HL-60/S4 (cell line): Measurements from ENCODE around the gene LEMD2.
"Not testable (repeated sequence)": the region's sequence is repeated elsewhere in the genome, so short reads cannot be mapped to it uniquely, and the experiment has no call there.

Experiments
- in situ Hi-C: fragments of 300-500 bp; cut with MboI; formaldehyde crosslinking; loops from 2 replicates; pipeline ENCODE4 v1.14.3; 2022; ENCODE audit warnings: low sequenced_read_pairs

Gene LEMD2

DNA sequence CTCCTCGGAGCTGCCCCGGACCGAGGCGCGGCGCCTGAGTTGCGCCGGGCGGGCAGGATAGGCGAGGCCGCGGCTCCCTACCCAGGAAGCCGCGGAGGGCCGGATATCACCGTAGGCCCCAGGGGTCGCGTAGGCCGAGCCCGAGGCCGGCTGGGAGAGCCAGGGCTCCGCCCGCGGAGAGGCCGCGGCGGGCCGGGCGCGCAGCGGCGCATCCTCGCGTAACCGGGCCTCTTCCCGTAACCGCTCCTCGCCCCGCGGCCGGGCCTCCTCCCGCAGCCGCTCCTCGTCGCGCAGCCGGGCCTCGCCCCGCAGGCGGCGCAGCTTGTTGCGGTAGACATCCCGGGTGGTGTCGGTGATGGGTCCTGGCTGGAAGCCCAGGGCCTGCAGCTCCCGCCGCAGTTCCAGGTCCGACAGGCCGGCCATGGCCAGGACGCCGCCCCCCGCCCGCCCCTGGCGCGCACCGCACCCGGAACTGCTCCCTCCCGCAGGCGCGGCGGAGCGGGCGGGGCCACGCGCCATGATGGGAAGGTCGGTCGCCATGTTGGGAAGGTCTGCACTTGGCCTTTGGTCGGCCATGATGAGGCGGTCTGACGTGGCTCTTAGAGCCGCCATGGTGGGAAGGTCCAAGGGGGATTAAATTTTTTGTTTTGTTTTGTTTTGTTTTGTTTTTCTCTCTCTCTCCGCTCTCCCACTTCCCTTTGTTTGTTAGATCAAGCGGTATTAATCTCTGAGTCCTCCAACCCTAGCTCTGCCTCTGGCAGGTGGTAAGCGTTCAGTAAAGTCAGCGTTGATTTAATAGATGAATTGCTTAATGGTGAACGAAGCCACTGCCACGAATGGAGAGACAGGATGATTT is at the start of gene LEMD2:
TSS of gene LEMD2 (minus strand) at position 437 of the 856 bp plus-strand sequence. CDS start at position 423, 14 bp downstream.
- in situ Hi-C loops = no loop called here

DNA sequence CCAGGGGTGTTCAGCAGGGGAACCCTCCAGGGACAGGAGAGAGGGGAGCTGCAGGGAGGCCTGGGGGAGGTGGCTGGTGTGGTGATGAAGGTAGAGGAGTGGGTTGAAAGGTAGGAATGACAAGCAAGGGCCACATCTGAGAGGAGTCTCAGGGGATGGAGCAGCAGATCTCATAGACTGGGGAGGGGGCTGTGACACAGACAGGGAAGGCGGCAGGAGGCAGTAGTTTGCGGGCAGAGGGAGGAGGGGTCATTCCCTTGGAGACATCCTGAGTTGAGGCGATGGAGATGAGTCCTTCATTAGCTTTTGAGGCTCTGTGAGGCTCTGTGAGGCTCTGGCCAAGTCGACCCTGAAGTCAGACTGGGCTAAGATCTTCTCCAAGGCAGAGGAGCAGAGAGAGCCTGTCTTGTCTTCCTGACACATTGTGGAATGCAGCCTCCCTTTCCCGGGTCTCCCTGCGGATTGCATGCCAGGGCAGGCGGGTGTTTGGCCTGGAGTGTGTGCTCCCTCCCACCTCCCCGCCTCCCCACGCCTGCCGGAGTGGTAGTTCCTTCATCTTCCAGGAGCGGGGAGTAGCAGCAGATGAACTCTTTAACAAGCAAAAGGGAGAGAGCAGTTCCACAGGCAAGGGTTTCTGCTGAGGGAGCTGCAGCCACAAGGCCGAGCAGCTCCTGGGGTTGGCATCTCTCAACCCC is 49.2 kb upstream of the LEMD2 start:
- in situ Hi-C loops = no loop called here

DNA sequence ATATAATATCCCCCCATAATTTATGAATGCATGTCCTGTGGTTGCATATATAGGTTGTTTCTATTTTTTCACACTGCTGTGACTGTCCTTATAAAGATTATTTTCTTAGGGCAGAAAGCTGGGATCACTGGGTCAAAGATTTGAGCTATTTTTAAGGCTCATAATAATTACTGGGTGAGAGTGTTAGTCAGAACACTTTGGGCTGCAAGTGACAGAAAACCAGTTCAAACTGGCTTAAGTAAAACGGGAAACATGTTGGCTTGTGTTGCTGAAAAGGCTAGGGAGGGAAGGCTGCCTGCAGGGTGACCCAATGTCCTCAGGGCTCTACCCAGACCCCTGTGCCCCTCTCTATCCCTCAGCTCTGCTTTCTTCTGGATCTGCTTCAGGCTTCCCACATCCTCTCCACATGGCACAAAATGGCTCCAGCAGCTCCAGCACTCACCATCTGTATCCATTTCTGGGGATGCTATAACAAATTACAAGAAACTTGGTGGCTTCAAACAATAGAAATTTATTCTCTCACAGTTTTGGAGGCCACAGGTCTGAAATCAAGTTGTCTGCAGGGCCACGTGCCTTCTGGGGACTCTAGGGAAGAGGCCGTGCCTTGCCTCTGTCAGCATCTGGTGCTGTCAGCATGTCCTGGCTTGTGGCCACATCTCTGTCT is 48.0 kb upstream of the LEMD2 start:
- in situ Hi-C loops = no loop called here

DNA sequence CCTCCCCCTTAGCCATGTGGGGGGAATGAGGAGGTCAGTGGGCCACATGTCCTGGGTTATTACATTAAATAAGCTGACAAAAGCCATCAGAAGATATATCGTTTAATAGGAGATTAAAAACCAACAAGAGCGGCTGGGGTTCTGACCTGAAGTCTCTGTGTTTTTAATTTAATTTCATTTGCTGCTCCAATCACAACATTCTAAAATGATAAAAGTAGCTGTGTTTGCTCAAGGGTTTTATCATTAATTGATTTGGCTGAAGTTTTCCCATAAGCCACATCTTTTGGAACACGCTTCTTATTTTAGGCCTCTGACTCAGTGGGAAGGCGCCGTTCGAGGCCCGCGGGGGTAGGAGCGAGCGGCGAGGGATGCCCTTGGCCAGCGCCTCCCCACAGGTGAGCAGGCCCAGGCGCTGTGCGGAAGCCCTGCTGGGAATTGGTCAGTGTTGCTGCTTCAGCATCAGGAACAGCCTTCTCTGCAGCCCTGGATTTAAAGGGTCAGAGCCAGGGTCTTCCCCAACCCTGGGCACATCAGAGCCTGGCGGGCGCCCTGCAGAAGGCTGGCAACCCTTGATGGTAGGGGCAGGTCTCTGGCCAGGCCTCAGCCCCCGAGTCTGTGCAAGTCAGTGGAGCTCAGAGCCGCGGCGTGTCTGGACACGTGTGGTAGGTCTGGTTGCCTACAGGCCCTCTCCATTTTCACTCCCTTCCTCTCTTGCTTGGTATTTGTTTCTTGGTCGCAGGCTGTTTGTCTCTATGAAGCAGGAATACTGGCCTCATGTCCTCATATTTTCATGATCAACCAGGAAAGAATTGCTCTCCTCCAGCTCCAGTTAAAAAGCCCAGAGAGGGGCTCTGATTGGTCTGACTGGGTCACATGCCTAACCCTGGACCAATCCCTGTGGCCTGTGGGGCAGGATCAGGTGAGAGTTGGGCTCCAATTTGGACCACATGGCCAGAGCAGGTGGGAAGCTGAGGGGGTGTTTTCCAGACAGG is 45.8 kb upstream of the LEMD2 start:
- in situ Hi-C loops = no loop called here

DNA sequence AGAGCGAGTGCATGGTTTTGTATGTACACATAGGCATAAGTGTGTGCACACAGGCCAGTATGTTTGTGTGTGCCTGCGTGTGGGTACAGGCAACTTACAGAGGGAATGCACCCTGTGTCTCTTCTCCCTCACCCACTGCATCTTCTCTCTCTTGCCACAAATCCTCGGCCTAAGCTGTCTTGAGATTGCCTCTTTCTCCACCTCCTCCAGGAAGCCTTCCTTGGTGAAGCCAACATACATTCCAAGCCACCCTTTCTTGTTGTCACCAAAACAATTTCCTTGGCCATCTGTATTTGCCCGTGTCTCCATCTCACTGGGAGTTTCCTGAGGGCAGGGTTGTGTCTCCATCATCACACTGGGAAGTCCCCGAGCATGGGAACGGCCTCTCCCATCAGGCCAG is 44.7 kb upstream of the LEMD2 start:
- in situ Hi-C loops = no loop called here

DNA sequence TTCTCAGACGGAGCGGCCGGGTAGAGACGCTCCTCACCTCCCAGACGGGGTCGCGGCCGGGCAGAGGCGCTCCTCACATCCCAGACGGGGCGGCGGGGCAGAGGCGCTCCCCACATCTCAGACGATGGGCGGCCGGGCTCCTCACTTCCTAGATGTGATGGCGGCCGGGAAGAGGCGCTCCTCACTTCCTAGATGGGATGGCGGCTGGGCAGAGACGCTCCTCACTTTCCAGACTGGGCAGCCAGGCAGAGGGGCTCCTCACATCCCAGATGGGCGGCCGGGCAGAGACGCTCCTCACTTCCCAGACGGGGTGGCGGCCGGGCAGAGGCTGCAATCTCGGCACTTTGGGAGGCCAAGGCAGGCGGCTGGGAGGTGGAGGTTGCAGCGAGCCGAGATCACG is 43.9 kb upstream of the LEMD2 start:
- in situ Hi-C loops = not testable (repeated sequence)

DNA sequence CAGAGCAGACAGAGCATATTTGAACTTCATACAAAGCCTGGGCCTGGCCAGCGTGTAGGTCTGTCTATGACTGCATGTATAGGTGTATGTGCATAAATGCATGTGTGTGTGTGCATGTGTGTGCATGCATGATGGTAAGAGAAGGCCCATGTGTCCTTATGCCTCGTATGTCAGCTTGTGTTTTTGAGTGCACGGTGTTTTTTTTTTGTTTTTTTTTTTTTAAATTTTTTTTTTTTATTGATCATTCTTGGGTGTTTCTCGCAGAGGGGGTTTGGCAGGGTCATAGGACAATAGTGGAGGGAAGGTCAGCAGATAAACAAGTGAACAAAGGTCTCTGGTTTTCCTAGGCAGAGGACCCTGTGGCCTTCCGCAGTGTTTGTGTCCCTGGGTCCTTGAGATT is 42.8 kb upstream of the LEMD2 start:
- in situ Hi-C loops = not testable (repeated sequence)

DNA sequence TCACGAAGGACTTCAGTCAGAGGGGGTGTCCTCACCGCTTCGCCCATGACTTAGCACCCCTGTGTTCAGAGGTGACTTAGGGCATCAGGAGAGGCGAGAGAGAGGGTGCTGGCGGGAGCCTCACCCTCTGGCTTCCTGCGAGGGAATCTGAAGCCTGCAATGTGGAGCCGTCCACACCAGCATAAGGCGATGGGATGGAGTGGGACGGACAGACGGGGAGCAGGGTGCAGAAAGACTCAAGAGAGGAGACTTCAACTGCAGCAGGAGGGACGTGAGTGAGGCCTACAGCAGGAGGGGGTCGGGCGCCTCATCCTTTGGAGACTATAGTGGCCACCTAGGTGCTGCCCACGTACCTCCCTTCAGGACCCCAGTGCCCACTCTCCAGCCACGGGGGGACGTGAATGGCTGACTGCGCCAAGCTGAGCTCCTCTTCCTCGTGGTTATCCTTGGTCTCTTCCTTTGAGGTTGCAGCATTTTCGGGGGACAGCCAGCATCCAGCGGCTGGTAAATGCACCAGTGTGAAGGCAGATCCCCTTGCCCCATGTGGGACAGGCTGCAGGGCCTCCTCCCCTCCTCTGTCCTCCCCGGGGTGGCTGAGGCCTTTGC is 41.8 kb upstream of the LEMD2 start:
- in situ Hi-C loops = no loop called here

DNA sequence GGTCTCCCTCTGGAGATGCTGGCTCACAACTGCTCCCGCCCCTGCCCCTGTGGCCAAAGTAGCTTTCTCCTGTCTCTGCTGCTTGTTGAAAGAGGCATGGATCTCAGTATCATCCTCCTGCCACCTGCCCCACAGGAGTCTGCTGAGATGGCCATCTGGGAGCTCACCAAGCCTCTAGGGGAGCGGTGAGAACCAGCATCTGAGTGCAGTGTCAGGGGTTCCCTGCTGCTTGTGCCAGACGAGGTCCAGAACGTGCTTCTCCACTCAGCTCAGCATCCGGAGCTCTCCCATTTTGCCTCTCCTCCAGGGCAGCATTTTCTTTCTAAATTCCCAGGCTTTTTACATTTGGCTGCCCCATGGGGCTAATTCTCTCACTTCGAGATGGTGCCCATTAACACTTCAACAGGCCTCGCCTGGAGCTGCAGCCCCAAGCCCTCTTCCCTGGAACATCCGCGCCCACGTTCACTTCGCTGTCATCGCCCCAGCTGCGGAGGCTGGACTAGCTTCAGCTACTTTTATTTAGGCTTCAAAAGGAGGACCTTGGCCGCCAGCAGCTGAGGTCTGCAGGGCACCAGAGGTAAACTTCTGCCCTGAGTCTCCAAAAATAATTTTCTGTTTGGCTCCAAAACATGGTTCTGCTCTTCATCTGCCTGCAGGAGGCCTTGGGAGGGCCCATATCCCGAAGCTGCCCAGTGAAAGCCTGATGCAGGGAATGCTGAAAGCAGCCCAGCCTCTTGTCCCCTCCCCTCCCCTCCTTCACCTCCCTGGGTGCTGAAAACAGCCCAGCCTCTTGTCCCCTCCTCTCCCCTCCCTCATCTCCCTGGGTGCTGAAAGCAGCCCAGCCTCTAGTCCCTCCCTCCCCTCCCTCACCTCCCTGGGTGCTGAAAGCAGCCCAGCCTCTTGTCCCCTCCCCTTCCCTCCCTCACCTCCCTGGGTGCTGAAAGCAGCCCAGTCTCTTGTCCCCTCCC is 40.1 kb upstream of the LEMD2 start:
- in situ Hi-C loops = no loop called here

DNA sequence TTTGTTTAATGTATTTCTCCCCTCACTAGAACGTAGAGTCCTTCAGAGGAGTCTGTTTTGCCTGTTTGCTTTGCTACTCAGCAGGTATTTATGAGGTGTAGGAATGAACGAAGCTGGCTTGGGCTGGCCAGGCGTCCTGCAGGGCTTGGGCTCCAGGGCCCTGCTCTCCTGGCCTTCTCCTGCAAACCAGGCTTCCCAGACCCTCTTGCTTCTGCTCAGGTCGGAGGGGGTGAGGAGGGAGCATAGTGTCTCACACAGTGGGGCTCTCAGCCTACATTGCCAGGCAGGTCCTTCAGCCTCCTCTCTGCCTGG is 39.5 kb upstream of the LEMD2 start:
- in situ Hi-C loops = no loop called here

DNA sequence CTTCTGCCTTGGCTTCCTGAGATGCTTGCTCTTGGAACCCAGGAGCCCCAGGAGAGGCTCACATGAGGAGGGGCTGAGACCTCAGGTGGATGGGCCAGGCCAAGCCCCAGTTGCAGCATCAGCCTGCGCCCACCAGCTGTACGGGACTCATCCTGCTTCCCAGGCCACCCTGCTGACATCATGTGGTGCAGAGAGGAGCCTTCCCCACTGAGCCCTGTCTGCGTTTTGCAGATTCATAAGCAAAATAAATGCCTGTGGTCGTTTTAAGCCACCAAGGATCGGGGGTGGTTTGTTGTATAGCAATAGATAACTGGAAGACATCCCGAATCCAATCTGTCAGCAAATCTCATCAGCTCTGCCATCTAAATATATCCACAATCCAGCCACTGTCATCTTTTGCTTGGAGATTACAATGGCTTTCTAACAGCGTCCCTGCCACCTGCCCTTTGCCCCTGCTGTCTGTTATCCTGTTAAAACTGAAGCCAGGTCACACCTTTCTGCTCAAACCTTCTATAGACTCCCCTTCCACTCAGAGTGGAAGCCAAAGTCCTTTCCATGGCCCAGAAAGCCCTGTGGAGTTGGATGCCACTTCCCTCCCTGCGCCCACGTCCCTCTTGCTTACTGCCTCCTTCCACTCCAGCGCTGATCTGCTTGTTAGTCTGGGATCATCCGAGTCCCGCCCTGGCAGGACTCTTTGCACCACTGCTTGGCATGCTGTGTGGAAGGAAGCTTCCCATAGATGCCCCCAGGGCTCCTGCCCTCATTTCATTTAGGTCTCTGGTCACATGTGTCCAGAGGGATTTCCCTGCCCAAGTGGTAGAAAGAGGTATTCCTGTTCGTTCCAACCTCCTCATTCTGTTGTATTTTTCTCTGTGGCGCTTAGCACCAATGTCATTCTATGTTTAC is 38.9 kb upstream of the LEMD2 start:
- in situ Hi-C loops = no loop called here

DNA sequence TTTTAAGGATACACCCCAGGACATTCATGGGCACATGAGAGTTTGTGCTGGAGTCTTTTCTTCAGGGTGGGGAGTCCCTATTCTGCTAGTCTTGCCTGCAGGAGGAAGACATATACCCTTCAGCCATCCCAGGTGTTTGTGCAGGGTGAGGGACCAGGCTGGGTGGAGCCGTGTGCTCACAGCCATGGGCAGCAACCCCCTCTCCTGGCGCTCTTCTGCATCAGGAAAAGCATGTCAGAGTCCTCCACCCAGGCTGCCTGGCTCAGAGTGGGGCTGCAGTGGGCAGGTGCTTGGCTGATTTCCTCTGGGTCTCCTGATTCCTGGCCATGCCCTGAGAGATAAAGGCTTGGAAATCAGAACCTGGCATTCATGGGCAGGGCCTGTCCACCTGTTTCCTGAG is 37.6 kb upstream of the LEMD2 start:
- in situ Hi-C loops = no loop called here

DNA sequence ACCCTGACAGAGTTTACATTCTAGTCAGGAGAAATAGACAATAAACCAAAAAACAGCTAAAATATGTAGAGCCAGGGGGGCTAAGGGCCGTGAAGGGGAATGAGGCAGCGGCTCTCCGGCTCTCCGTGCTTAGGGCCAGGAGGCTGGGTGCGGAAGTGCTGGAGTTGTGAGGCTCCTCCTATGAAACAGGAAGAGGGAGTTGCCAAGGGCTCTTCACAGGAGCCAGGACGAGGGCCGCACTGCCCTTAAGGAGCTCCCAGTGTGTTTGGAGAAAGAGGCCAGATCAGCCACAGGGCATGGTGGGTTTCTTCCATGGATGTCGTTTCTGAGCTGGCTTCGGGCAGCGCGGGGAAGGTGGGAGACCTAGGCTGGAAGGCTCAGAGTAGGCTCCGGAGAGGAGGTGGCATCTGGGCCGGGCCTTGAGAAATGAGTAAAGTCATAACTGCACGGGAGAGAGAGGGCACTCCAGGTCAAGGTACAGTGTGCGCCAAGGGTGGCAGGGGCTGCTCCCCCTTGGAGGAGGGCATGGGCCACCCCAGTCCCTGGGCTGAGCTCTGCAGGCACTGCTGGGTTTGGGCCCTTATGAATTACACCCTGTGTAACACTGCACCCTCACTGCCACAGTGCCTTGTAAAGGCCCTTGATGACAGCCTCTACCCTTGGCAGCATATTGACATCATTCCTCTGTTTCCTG is 35.7 kb upstream of the LEMD2 start:
- in situ Hi-C loops = no loop called here

DNA sequence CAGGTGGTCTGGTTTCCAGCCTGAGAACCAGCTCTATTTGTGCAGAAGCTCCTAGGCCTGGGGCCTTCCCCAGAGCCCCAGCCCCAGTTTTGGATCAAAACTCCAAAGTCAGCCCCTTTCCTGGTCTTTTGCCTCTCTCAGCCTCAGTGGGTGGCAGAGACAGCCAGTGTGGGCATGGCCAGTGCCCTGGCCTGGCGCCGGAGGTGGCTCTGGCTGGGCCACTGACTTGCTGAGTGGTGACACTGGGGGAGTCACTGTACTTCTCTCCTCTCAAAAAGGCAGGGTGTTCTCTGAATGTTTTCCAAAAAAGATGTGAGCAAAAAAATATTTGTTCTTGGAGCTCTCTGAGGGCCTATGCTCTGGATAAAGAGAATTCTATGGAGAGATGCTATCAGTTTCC is 34.9 kb upstream of the LEMD2 start:
- in situ Hi-C loops = no loop called here

DNA sequence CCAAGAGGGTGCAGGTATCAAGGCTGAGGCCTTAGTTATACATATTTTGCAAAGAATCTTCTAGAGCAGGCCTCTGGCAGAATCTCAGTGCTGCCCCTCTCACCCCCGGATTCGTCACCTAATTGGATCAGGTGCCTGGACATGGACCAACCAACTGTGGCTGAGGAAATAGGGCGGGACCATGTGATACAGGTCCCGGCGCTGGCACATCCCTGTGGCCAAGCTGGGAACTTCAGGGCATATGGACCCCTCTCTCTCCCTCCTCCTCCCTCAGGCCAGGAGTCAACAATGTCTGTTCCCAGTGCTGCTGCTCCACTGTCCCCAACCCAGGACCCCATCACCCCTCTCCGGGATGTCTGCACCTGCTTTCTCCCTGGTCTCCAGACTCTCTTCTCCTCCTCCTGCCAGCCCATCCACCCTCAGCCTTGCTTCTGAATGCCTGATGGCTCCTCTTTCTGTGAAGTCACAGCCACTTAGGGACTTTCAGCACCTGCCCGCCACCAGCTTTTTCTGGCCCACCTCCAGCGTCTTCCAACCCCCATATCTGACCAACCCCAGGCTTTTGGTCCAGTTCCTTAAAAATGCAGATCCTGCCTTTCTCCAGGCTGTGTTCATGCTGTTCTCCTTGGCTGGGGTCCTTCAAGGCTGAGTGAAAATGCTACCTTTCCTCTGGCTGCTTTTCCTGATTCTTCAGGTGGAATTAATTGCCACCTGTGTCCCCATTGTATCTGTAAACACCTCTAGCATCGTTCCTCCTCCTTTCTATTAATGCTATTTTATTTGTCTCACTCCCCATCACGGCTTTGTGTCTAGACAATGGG is 33.9 kb upstream of the LEMD2 start:
- in situ Hi-C loops = no loop called here

DNA sequence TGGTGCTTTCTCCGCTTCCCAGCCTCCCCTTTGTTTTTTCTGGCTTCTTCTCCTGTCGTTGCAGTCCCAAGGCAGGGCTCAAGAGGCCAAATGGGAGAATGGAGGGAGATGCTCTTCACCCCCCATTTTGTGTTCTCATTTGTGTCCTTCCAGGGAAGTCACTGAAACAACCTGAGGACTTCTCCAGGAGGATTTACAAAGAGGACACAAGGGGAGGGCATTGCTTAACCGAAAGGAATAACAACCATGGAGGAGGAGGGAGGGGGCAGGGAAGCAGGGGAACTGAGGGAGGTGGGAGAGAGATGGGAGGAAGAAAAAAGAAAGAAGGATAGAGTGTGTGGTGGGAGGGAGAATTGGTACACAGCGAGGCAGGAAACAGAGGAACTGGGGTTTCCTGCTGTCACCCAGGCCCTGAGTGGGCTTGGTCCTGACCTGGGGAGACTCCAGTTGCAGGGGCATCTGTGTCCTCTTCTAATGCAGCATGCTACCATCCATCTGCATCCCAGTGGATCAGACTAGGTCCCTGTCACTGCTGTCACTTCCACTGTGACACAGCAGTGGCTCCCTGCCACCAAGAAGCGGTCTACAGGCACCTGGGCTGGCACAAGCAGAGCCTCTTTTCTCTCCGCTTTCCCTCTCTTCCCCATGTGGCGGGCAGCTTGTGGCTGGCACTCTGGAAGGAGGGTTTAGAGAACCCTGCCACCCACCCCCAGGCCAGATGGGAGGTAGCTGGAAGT is 32.0 kb upstream of the LEMD2 start:
- in situ Hi-C loops = no loop called here
